Measurements from ENCODE around the gene CYP26A1.
A peak's percentile ranks its signal among the peaks of the same experiment; 100 is the strongest.

CYP26A1 gene

DNA sequence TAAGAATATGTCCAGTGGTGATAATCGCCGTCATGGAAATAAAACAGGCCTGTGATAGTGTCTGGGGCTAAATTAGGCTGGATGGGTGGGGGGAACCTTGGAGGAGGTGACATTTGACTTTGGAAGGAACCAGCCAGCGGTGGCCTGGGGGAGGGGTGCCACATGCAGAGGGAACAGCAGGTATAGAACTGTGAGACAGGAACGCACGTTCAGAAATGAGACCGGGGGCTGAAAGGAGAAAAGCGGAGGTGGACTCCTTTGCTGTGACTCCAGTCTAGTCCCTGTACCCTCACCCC lies 2.6 kb upstream of the CYP26A1 start:
- no peak overlapping the region for H3K4me3 ChIP-seq (ENCODE audit: low read depth, low read length)
- TF ChIP-seq, protein P1, sequence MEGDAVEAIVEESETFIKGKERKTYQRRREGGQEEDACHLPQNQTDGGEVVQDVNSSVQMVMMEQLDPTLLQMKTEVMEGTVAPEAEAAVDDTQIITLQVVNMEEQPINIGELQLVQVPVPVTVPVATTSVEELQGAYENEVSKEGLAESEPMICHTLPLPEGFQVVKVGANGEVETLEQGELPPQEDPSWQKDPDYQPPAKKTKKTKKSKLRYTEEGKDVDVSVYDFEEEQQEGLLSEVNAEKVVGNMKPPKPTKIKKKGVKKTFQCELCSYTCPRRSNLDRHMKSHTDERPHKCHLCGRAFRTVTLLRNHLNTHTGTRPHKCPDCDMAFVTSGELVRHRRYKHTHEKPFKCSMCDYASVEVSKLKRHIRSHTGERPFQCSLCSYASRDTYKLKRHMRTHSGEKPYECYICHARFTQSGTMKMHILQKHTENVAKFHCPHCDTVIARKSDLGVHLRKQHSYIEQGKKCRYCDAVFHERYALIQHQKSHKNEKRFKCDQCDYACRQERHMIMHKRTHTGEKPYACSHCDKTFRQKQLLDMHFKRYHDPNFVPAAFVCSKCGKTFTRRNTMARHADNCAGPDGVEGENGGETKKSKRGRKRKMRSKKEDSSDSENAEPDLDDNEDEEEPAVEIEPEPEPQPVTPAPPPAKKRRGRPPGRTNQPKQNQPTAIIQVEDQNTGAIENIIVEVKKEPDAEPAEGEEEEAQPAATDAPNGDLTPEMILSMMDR (IDR thresholded peaks at IDR 0.05; ENCODE audit: low read depth, low read length) = no peak

DNA sequence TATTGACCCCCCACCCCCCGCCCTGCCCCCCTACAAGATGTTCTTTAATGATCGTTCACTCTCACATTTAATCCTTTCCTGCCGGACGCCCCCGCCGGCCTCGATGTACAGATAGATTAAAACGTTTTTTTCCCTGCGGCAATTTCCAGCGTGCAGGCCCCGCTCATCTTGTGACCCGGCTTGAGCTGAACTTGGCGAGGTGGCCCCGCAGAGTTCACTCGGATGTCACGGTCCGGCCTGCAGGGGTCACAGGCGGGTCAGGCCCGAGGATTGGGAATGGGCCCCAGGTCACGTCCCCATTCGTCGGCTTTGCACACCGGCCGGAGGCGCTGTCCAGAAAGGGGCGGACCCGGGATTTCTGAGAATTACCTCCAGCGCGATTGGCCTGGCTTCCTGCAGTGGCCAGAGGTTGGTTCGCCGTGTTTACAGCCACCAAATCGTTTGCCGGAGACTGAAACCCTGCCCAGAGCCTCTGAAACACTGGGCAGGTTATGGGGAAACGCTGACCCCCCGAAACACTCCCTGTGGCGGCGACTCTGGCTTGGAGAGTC lies 1.9 kb upstream of the CYP26A1 start:
- H3K4me3 ChIP-seq (ENCODE audit: low read depth, low read length) = no peak overlapping the region
- TF ChIP-seq, protein P1 (IDR thresholded peaks at IDR 0.05; ENCODE audit: low read depth, low read length) = no peak

DNA sequence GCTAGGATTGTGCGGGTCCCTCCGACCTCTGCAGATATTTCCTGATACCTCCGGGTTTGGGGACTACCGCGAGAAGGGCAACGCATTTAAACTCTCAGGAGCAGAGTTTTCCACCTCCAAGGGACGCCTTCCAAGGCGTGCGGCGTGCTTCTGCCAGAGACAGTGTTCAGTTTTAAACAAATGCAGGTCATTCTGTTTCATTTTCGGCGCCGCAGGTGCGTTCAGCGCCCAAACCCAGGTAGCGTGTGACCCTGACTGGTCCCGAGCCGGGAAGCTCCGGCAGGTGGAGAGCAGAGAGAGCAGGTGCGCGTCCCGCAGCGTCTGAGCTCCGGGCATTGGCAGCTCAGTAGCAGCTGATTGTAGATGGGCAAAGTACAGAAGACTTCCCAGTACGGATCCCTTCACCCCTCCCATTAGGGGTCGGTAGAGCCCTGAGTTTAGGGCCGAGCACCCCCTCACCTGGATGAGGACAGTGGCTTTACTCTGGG lies 1.4 kb upstream of the CYP26A1 start:
- TF ChIP-seq, protein P1 (IDR thresholded peaks at IDR 0.05; ENCODE audit: low read depth, low read length) = no peak

DNA sequence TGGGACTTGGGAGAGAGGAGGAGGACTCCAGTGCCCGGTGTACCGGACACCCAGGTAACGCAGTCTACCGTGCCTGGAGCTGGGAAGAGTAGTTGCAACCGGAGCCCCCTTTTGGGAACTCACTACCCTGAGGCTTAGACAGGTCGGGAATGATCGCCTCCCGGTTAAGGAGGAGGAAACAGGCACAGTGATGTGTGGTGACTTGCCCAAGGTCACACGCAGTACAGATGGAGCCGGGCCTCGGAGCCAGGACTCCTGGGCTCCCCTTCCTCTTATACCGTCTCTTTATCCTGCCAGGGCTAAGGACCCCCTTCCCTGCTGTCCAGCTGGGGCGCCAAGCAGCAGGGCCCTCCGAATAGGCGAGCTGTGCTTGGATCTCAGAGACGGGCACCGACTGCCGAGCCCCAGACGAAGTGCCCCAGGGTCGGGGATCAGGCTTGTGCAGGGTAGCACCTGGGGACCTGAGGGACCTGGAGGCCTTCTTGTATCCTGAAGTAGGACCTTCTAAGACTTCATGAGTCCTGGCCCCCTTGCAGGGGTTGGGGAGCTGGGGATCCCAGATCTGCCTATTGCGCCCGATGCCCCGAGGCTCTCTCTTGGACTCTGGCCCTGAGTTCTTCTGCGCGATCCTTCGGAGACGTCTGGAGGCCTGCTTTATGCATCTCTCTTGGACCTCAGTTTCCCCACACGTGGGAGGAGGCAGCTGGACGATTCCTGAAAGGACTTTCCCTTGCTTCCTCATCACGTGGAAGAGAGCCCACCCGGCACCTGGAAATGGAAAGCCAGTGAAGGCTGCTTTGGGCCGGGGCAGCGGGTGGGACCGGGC lies 767 bp upstream of the CYP26A1 start:
- no peak overlapping the region for H3K4me3 ChIP-seq (ENCODE audit: low read depth, low read length)
- TF ChIP-seq, protein P1 (IDR thresholded peaks at IDR 0.05; ENCODE audit: low read depth, low read length) = no peak

More for the DNA sequence above, 1.4 kb upstream of the CYP26A1 start:
- H3K4me3 ChIP-seq (ENCODE audit: low read depth, low read length) = no peak overlapping the region

DNA sequence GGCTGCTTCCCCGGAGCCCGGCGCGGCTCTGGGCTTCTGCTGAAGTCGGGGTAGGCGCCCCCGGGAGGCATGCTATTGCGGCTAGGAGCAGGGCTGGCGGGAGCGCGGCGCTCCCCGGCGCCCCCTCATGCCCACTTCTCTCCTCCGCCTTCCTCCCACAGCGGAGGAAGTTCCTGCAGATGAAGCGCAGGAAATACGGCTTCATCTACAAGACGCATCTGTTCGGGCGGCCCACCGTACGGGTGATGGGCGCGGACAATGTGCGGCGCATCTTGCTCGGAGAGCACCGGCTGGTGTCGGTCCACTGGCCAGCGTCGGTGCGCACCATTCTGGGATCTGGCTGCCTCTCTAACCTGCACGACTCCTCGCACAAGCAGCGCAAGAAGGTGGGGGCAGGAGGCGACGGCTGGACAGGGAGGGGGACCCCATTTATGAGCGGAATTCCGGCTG lies 479 bp downstream of the CYP26A1 start:
- H3K4me3 ChIP-seq (ENCODE audit: low read depth, low read length) = peak overlapping the region; percentile 22
- TF ChIP-seq, protein P1 (IDR thresholded peaks at IDR 0.05; ENCODE audit: low read depth, low read length) = no peak

DNA sequence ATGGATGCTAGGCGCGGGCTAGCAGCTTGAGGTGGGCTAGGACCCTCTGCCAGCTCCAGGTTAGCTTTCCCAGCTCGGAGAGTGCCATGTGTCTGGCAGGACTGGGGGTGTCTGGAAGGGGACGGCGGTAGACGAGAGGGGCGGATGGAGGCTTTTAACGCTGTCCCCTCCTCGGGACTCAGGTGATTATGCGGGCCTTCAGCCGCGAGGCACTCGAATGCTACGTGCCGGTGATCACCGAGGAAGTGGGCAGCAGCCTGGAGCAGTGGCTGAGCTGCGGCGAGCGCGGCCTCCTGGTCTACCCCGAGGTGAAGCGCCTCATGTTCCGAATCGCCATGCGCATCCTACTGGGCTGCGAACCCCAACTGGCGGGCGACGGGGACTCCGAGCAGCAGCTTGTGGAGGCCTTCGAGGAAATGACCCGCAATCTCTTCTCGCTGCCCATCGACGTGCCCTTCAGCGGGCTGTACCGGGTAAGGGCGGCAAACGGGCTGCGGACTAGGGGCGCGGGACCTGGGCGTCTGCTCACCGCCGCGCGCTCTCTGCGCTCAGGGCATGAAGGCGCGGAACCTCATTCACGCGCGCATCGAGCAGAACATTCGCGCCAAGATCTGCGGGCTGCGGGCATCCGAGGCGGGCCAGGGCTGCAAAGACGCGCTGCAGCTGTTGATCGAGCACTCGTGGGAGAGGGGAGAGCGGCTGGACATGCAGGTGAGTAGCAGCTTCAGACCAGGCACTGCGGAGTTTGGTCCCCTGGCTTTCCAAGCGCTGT lies 1.1 kb downstream of the CYP26A1 start:
- TF ChIP-seq, protein P1 (IDR thresholded peaks at IDR 0.05; ENCODE audit: low read depth, low read length) = no peak

More for the DNA sequence above, 1.1 kb downstream of the CYP26A1 start:
- peak overlapping the region; percentile 22 for H3K4me3 ChIP-seq (ENCODE audit: low read depth, low read length)

Data from WI38 (cell line).